HS-5 (cell line): ENCODE data around the gene ARL5A.
"Not testable (repeated sequence)": the region's sequence is repeated elsewhere in the genome, so short reads cannot be mapped to it uniquely, and the experiment has no call there.

Source experiments
- DNase-seq: peaks from one replicate; pipeline ENCODE4 v3.0.0-alpha.2; 2012; ENCODE audit warnings: low read depth

The ARL5A gene

GRCh38 chr2:151795646-151796240 lies 32.5 kb downstream of the ARL5A start:
- DNase-seq = no peak

GRCh38 chr2:151794422-151794821 lies 33.8 kb downstream of the ARL5A start:
- not testable (repeated sequence) for DNase-seq

- no peak for DNase-seq
Measured at GRCh38 chr2:151793123-151793522, 35.1 kb downstream of the ARL5A start.

GRCh38 chr2:151792589-151792988 lies 35.6 kb downstream of the ARL5A start:
- no peak for DNase-seq

- DNase-seq = no peak
Measured at GRCh38 chr2:151791545-151791944, 36.7 kb downstream of the ARL5A start.

GRCh38 chr2:151790689-151791088 lies 37.5 kb downstream of the ARL5A start:
- no peak for DNase-seq

GRCh38 chr2:151789055-151789834 lies 39.0 kb downstream of the ARL5A start:
- no peak for DNase-seq

GRCh38 chr2:151786483-151786882 lies 41.7 kb downstream of the ARL5A start:
- DNase-seq = no peak

GRCh38 chr2:151786077-151786476 lies 42.1 kb downstream of the ARL5A start:
- no peak for DNase-seq

- DNase-seq = no peak
Measured at GRCh38 chr2:151783133-151783520, 45.1 kb downstream of the ARL5A start.

- DNase-seq = no peak
Measured at GRCh38 chr2:151782378-151783132, 45.7 kb downstream of the ARL5A start.

- no peak for DNase-seq
Measured at GRCh38 chr2:151781642-151782041, 46.6 kb downstream of the ARL5A start.

GRCh38 chr2:151780938-151781337 lies 47.3 kb downstream of the ARL5A start:
- no peak for DNase-seq

- no peak for DNase-seq
Measured at GRCh38 chr2:151777935-151778334, 50.3 kb downstream of the ARL5A start.

GRCh38 chr2:151777487-151777886 lies 50.7 kb downstream of the ARL5A start:
- DNase-seq = no peak

- DNase-seq = no peak
Measured at GRCh38 chr2:151776367-151776766, 51.9 kb downstream of the ARL5A start.

GRCh38 chr2:151775057-151775740 lies 53.0 kb downstream of the ARL5A start:
- no peak for DNase-seq

GRCh38 chr2:151774506-151774905 lies 53.7 kb downstream of the ARL5A start:
- peak; percentile 33 for DNase-seq

GRCh38 chr2:151771599-151772358 lies 56.4 kb downstream of the ARL5A start:
- no peak for DNase-seq

GRCh38 chr2:151770995-151771394 lies 57.2 kb downstream of the ARL5A start:
- DNase-seq = no peak

- no peak for DNase-seq
Measured at GRCh38 chr2:151769606-151770005, 58.6 kb downstream of the ARL5A start.

GRCh38 chr2:151767536-151767935 lies 60.7 kb downstream of the ARL5A start:
- DNase-seq = no peak
